ENCODE measurements around the gene ZNF620.

Gene ZNF620

GRCh38 chr3:40504636-40505430, 1.0 kb upstream of the ZNF620 start:
- no peak overlapping the region for H2AFZ ChIP-seq (ENCODE audit: low read length, unreplicated experiment)
- no peaks in the 10 kb centered on the region for H3K27me3 ChIP-seq (ENCODE audit: insufficient read depth, low read length)
- H3K4me3 ChIP-seq (ENCODE audit: low read depth, low read length): peak overlapping the region; percentile 79
- no peaks in the 10 kb centered on the region for H3K79me2 ChIP-seq (ENCODE audit: control insufficient read depth, insufficient read depth, low read length, unreplicated experiment)
- H3K4me1 ChIP-seq (ENCODE audit: control insufficient read depth, insufficient read depth, low read length, unreplicated experiment): peaks cover 23% of the 10 kb centered on the region
- no peaks in the 10 kb centered on the region for H3K36me3 ChIP-seq (ENCODE audit: insufficient read depth, low read length)
- H3K27ac ChIP-seq (ENCODE audit: low read depth, low read length): peak overlapping the region; percentile 95

- H3K27me3 ChIP-seq (ENCODE audit: insufficient read depth, low read length): no peaks in the 10 kb centered on the region
- H3K79me2 ChIP-seq (ENCODE audit: control insufficient read depth, insufficient read depth, low read length, unreplicated experiment): no peaks in the 10 kb centered on the region
- H3K4me1 ChIP-seq (ENCODE audit: control insufficient read depth, insufficient read depth, low read length, unreplicated experiment): peaks cover 6% of the 10 kb centered on the region
- no peak overlapping the region for H3K27ac ChIP-seq (ENCODE audit: low read depth, low read length)
- no peak overlapping the region for H3K4me3 ChIP-seq (ENCODE audit: low read depth, low read length)
- H2AFZ ChIP-seq (ENCODE audit: low read length, unreplicated experiment): no peak overlapping the region
- H3K36me3 ChIP-seq (ENCODE audit: insufficient read depth, low read length): peaks cover 9% of the 10 kb centered on the region
Observed at GRCh38 chr3:40511031-40511718, 5.3 kb downstream of the ZNF620 start.

- H3K36me3 ChIP-seq (ENCODE audit: insufficient read depth, low read length): peaks cover 7% of the 10 kb centered on the region; the same call in 1 of the 2 replicates
- no peak overlapping the region for H3K27ac ChIP-seq (ENCODE audit: low read depth, low read length)
- H2AFZ ChIP-seq (ENCODE audit: low read length, unreplicated experiment): no peak overlapping the region
- no peaks in the 10 kb centered on the region for H3K27me3 ChIP-seq (ENCODE audit: insufficient read depth, low read length)
- H3K4me3 ChIP-seq (ENCODE audit: low read depth, low read length): no peak overlapping the region
- no peaks in the 10 kb centered on the region for H3K79me2 ChIP-seq (ENCODE audit: control insufficient read depth, insufficient read depth, low read length, unreplicated experiment)
- no peaks in the 10 kb centered on the region for H3K4me1 ChIP-seq (ENCODE audit: control insufficient read depth, insufficient read depth, low read length, unreplicated experiment)
Observed at GRCh38 chr3:40516201-40516600, 10.4 kb downstream of the ZNF620 start.

GRCh38 chr3:40518067-40518466, 12.2 kb downstream of the ZNF620 start:
- Histone ChIP-seq H3K79me2 (ENCODE audit: control insufficient read depth, insufficient read depth, low read length, unreplicated experiment) (no peaks in the 10 kb centered on the region), H3K4me1 (ENCODE audit: control insufficient read depth, insufficient read depth, low read length, unreplicated experiment) (no peaks in the 10 kb centered on the region), H3K27me3 (ENCODE audit: insufficient read depth, low read length) (no peaks in the 10 kb centered on the region), H3K4me3 (ENCODE audit: low read depth, low read length) (no peak overlapping the region), H3K36me3 (ENCODE audit: insufficient read depth, low read length) (peaks cover 7% of the 10 kb centered on the region; the same call in 1 of the 2 replicates), H3K27ac (ENCODE audit: low read depth, low read length) (no peak overlapping the region), H2AFZ (ENCODE audit: low read length, unreplicated experiment) (no peak overlapping the region)

- Histone ChIP-seq H3K36me3 (ENCODE audit: insufficient read depth, low read length) (peaks cover 7% of the 10 kb centered on the region; the same call in 1 of the 2 replicates), H2AFZ (ENCODE audit: low read length, unreplicated experiment) (no peak overlapping the region), H3K4me3 (ENCODE audit: low read depth, low read length) (no peak overlapping the region), H3K27ac (ENCODE audit: low read depth, low read length) (no peak overlapping the region), H3K79me2 (ENCODE audit: control insufficient read depth, insufficient read depth, low read length, unreplicated experiment) (no peaks in the 10 kb centered on the region), H3K4me1 (ENCODE audit: control insufficient read depth, insufficient read depth, low read length, unreplicated experiment) (no peaks in the 10 kb centered on the region), H3K27me3 (ENCODE audit: insufficient read depth, low read length) (no peaks in the 10 kb centered on the region)
Observed at GRCh38 chr3:40518848-40519247, 13.0 kb downstream of the ZNF620 start.

- Histone ChIP-seq H3K4me3 (ENCODE audit: low read depth, low read length) (no peak overlapping the region), H3K4me1 (ENCODE audit: control insufficient read depth, insufficient read depth, low read length, unreplicated experiment) (peaks cover 6% of the 10 kb centered on the region), H3K79me2 (ENCODE audit: control insufficient read depth, insufficient read depth, low read length, unreplicated experiment) (peaks cover 9% of the 10 kb centered on the region), H2AFZ (ENCODE audit: low read length, unreplicated experiment) (no peak overlapping the region), H3K27ac (ENCODE audit: low read depth, low read length) (no peak overlapping the region), H3K27me3 (ENCODE audit: insufficient read depth, low read length) (no peaks in the 10 kb centered on the region), H3K36me3 (ENCODE audit: insufficient read depth, low read length) (0 out of 2 replicates have a peak, but pooled peaks cover under 1% of the 10 kb centered on the region)
Observed at GRCh38 chr3:40521254-40521653, 15.4 kb downstream of the ZNF620 start.

GRCh38 chr3:40523781-40524180, 17.9 kb downstream of the ZNF620 start:
- Histone ChIP-seq H3K27ac (ENCODE audit: low read depth, low read length) (0 out of 2 replicates have a peak overlapping the region, but pooled peaks have one; percentile 42), H3K4me1 (ENCODE audit: control insufficient read depth, insufficient read depth, low read length, unreplicated experiment) (peaks cover 6% of the 10 kb centered on the region), H2AFZ (ENCODE audit: low read length, unreplicated experiment) (peak overlapping the region; percentile 90), H3K36me3 (ENCODE audit: insufficient read depth, low read length) (peaks cover 14% of the 10 kb centered on the region), H3K4me3 (ENCODE audit: low read depth, low read length) (peak overlapping the region; percentile 92), H3K79me2 (ENCODE audit: control insufficient read depth, insufficient read depth, low read length, unreplicated experiment) (peaks cover 19% of the 10 kb centered on the region), H3K27me3 (ENCODE audit: insufficient read depth, low read length) (no peaks in the 10 kb centered on the region)

- Histone ChIP-seq H3K27me3 (ENCODE audit: insufficient read depth, low read length) (no peaks in the 10 kb centered on the region), H3K36me3 (ENCODE audit: insufficient read depth, low read length) (peaks cover 18% of the 10 kb centered on the region), H3K79me2 (ENCODE audit: control insufficient read depth, insufficient read depth, low read length, unreplicated experiment) (peaks cover 22% of the 10 kb centered on the region), H3K4me1 (ENCODE audit: control insufficient read depth, insufficient read depth, low read length, unreplicated experiment) (peaks cover 6% of the 10 kb centered on the region), H3K27ac (ENCODE audit: low read depth, low read length) (peak overlapping the region; percentile 42; the same call in 1 of the 2 replicates), H3K4me3 (ENCODE audit: low read depth, low read length) (peak overlapping the region; percentile 92), H2AFZ (ENCODE audit: low read length, unreplicated experiment) (peak overlapping the region; percentile 90)
Observed at GRCh38 chr3:40524222-40524567, 18.4 kb downstream of the ZNF620 start.

- H3K27ac ChIP-seq (ENCODE audit: low read depth, low read length): peak within 1 kb of the TSS; percentile 57; the same call in 1 of the 2 replicates
- H2AFZ ChIP-seq (ENCODE audit: low read length, unreplicated experiment): peak within 1 kb of the TSS; percentile 90
Observed at GRCh38 chr3:40524568-40525285, 18.9 kb downstream of the ZNF620 start, which contains the start of gene ZNF621. TSS of gene ZNF621 (plus strand) at chr3:40524960. CDS start at chr3:40525841, 881 bp downstream.

GRCh38 chr3:40528426-40528825, 22.6 kb downstream of the ZNF620 start:
- peaks cover 60% of the 10 kb centered on the region for H3K36me3 ChIP-seq (ENCODE audit: insufficient read depth, low read length)
- H3K27me3 ChIP-seq (ENCODE audit: insufficient read depth, low read length): no peaks in the 10 kb centered on the region
- H3K4me1 ChIP-seq (ENCODE audit: control insufficient read depth, insufficient read depth, low read length, unreplicated experiment): peaks cover 6% of the 10 kb centered on the region
- no peak overlapping the region for H2AFZ ChIP-seq (ENCODE audit: low read length, unreplicated experiment)
- H3K4me3 ChIP-seq (ENCODE audit: low read depth, low read length): no peak overlapping the region
- H3K27ac ChIP-seq (ENCODE audit: low read depth, low read length): no peak overlapping the region
- peaks cover 22% of the 10 kb centered on the region for H3K79me2 ChIP-seq (ENCODE audit: control insufficient read depth, insufficient read depth, low read length, unreplicated experiment)

More at GRCh38 chr3:40524568-40525285, 18.9 kb downstream of the ZNF620 start, which contains the start of gene ZNF621:
- Histone ChIP-seq H3K36me3 (ENCODE audit: insufficient read depth, low read length) (peaks cover 23% of the 10 kb centered on the region), H3K79me2 (ENCODE audit: control insufficient read depth, insufficient read depth, low read length, unreplicated experiment) (peaks cover 22% of the 10 kb centered on the region), H3K4me3 (ENCODE audit: low read depth, low read length) (peak within 1 kb of the TSS; percentile 92), H3K4me1 (ENCODE audit: control insufficient read depth, insufficient read depth, low read length, unreplicated experiment) (peaks cover 6% of the 10 kb centered on the region), H3K27me3 (ENCODE audit: insufficient read depth, low read length) (no peaks in the 10 kb centered on the region)
